ENCODE measurements around the gene CKAP5.
"Not testable (repeated sequence)": the region's sequence is repeated elsewhere in the genome, so short reads cannot be mapped to it uniquely, and the experiment has no call there.

CKAP5 gene

GRCh38 chr11:46721286-46721685, 124.8 kb downstream of the CKAP5 start:
- no peaks in the 10 kb centered on the region for H3K9me3 ChIP-seq (ENCODE audit: control insufficient read depth, low read length)
- peaks cover 21% of the 10 kb centered on the region for H3K4me1 ChIP-seq (ENCODE audit: control insufficient read depth, insufficient read depth, low read length)
- no peaks in the 10 kb centered on the region for H3K27me3 ChIP-seq (ENCODE audit: control insufficient read depth, insufficient read depth, low read length)
- no peak overlapping the region for H3K4me3 ChIP-seq (ENCODE audit: low read length)
- no peak overlapping the region for H3K9ac ChIP-seq (ENCODE audit: low read length)
- H3K36me3 ChIP-seq (ENCODE audit: control insufficient read depth, insufficient read depth, low read length) = no peaks in the 10 kb centered on the region

- no peak overlapping the region for H3K4me3 ChIP-seq (ENCODE audit: low read length)
- H3K4me1 ChIP-seq (ENCODE audit: control insufficient read depth, insufficient read depth, low read length) = peaks cover 21% of the 10 kb centered on the region
- H3K36me3 ChIP-seq (ENCODE audit: control insufficient read depth, insufficient read depth, low read length) = no peaks in the 10 kb centered on the region
- no peak overlapping the region for H3K9ac ChIP-seq (ENCODE audit: low read length)
- H3K27me3 ChIP-seq (ENCODE audit: control insufficient read depth, insufficient read depth, low read length) = no peaks in the 10 kb centered on the region
- no peaks in the 10 kb centered on the region for H3K9me3 ChIP-seq (ENCODE audit: control insufficient read depth, low read length)
These were observed 126.4 kb downstream of the CKAP5 start for GRCh38 chr11:46719543-46720218.

GRCh38 chr11:46719048-46719542, 127.0 kb downstream of the CKAP5 start, which contains the start of gene F2:
Gene F2, plus strand, starts transcription at chr11:46719213. Its CDS starts 23 bp downstream, at chr11:46719236.
- H3K4me1 ChIP-seq (ENCODE audit: control insufficient read depth, insufficient read depth, low read length) = peaks cover 21% of the 10 kb centered on the region
- H3K4me3 ChIP-seq (ENCODE audit: low read length) = no peak within 1 kb of the TSS
- H3K9me3 ChIP-seq (ENCODE audit: control insufficient read depth, low read length) = no peaks in the 10 kb centered on the region
- H3K36me3 ChIP-seq (ENCODE audit: control insufficient read depth, insufficient read depth, low read length) = no peaks in the 10 kb centered on the region
- H3K9ac ChIP-seq (ENCODE audit: low read length) = peak within 1 kb of the TSS; percentile 31
- no peaks in the 10 kb centered on the region for H3K27me3 ChIP-seq (ENCODE audit: control insufficient read depth, insufficient read depth, low read length)

GRCh38 chr11:46718155-46719019, 127.7 kb downstream of the CKAP5 start:
- peak overlapping the region; percentile 31 for H3K9ac ChIP-seq (ENCODE audit: low read length)

DNA sequence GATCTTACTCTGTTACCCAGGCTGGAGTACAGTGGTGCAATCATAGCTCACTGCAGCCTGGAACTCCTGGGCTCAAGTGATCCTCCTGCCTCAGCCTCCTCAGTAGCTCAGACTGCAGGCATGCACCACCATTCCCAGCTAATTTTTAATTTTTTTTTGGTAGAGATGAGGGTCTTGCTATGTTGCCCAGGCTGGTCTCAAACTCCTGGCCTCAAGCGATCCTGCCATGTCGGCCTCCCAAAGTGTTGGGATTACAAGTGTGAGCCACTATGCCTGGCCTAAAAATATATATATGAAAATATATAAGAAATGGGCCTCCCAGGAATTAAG, 128.3 kb downstream of the CKAP5 start:
- not testable (repeated sequence) for H3K27me3 ChIP-seq (ENCODE audit: control insufficient read depth, insufficient read depth, low read length); H3K9ac ChIP-seq (ENCODE audit: low read length); H3K9me3 ChIP-seq (ENCODE audit: control insufficient read depth, low read length); H3K4me3 ChIP-seq (ENCODE audit: low read length); H3K36me3 ChIP-seq (ENCODE audit: control insufficient read depth, insufficient read depth, low read length)
- H3K4me1 ChIP-seq (ENCODE audit: control insufficient read depth, insufficient read depth, low read length) = peaks cover 21% of the 10 kb centered on the region

More at GRCh38 chr11:46718155-46719019, 127.7 kb downstream of the CKAP5 start:
- no peaks in the 10 kb centered on the region for H3K27me3 ChIP-seq (ENCODE audit: control insufficient read depth, insufficient read depth, low read length)
- peaks cover 21% of the 10 kb centered on the region for H3K4me1 ChIP-seq (ENCODE audit: control insufficient read depth, insufficient read depth, low read length)
- no peaks in the 10 kb centered on the region for H3K36me3 ChIP-seq (ENCODE audit: control insufficient read depth, insufficient read depth, low read length)
- H3K4me3 ChIP-seq (ENCODE audit: low read length) = no peak overlapping the region
- no peaks in the 10 kb centered on the region for H3K9me3 ChIP-seq (ENCODE audit: control insufficient read depth, low read length)

GRCh38 chr11:46712874-46713576, 133.1 kb downstream of the CKAP5 start:
- H3K4me3 ChIP-seq (ENCODE audit: low read length) = no peak overlapping the region
- peaks cover 4% of the 10 kb centered on the region for H3K4me1 ChIP-seq (ENCODE audit: control insufficient read depth, insufficient read depth, low read length)
- no peaks in the 10 kb centered on the region for H3K27me3 ChIP-seq (ENCODE audit: control insufficient read depth, insufficient read depth, low read length)
- no peaks in the 10 kb centered on the region for H3K9me3 ChIP-seq (ENCODE audit: control insufficient read depth, low read length)
- H3K36me3 ChIP-seq (ENCODE audit: control insufficient read depth, insufficient read depth, low read length) = no peaks in the 10 kb centered on the region
- no peak overlapping the region for H3K9ac ChIP-seq (ENCODE audit: low read length)

- no peak overlapping the region for H3K4me3 ChIP-seq (ENCODE audit: low read length)
- no peaks in the 10 kb centered on the region for H3K27me3 ChIP-seq (ENCODE audit: control insufficient read depth, insufficient read depth, low read length)
- H3K9ac ChIP-seq (ENCODE audit: low read length) = no peak overlapping the region
- no peaks in the 10 kb centered on the region for H3K4me1 ChIP-seq (ENCODE audit: control insufficient read depth, insufficient read depth, low read length)
- H3K36me3 ChIP-seq (ENCODE audit: control insufficient read depth, insufficient read depth, low read length) = peaks cover 8% of the 10 kb centered on the region
- no peaks in the 10 kb centered on the region for H3K9me3 ChIP-seq (ENCODE audit: control insufficient read depth, low read length)
These were observed 134.8 kb downstream of the CKAP5 start for GRCh38 chr11:46711303-46711702.

- no peak overlapping the region for H3K9ac ChIP-seq (ENCODE audit: low read length)
- no peaks in the 10 kb centered on the region for H3K9me3 ChIP-seq (ENCODE audit: control insufficient read depth, low read length)
- H3K27me3 ChIP-seq (ENCODE audit: control insufficient read depth, insufficient read depth, low read length) = no peaks in the 10 kb centered on the region
- H3K4me1 ChIP-seq (ENCODE audit: control insufficient read depth, insufficient read depth, low read length) = no peaks in the 10 kb centered on the region
- H3K36me3 ChIP-seq (ENCODE audit: control insufficient read depth, insufficient read depth, low read length) = peaks cover 9% of the 10 kb centered on the region
- H3K4me3 ChIP-seq (ENCODE audit: low read length) = no peak overlapping the region
These were observed 135.2 kb downstream of the CKAP5 start for GRCh38 chr11:46710821-46711269.

DNA sequence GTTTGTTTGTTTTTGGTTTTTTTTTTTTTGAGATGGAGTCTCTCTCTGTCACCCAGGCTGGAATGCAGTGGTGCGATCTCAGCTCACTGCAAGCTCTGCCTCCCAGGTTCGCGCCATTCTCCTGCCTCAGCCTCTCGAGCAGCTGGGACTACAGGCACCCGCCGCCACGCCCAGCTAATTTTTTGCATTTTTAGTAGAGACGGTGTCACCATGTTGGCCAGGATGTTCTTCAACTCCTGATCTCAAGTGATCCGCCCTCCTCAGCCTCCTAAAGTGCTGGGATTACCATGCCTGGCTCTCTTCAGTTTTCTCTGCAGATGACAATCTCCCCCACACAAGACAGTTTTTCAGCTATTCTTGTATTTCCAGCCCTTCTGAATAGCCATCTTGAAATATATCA, 136.7 kb downstream of the CKAP5 start:
- H3K9me3 ChIP-seq (ENCODE audit: control insufficient read depth, low read length); H3K9ac ChIP-seq (ENCODE audit: low read length); H3K4me3 ChIP-seq (ENCODE audit: low read length); H3K27me3 ChIP-seq (ENCODE audit: control insufficient read depth, insufficient read depth, low read length); H3K4me1 ChIP-seq (ENCODE audit: control insufficient read depth, insufficient read depth, low read length): not testable (repeated sequence)
- peaks cover 19% of the 10 kb centered on the region for H3K36me3 ChIP-seq (ENCODE audit: control insufficient read depth, insufficient read depth, low read length)

- peaks cover 34% of the 10 kb centered on the region for H3K36me3 ChIP-seq (ENCODE audit: control insufficient read depth, insufficient read depth, low read length)
- no peaks in the 10 kb centered on the region for H3K27me3 ChIP-seq (ENCODE audit: control insufficient read depth, insufficient read depth, low read length)
- H3K4me1 ChIP-seq (ENCODE audit: control insufficient read depth, insufficient read depth, low read length) = no peaks in the 10 kb centered on the region
- H3K4me3 ChIP-seq (ENCODE audit: low read length) = no peak overlapping the region
- H3K9me3 ChIP-seq (ENCODE audit: control insufficient read depth, low read length) = no peaks in the 10 kb centered on the region
- H3K9ac ChIP-seq (ENCODE audit: low read length) = no peak overlapping the region
These were observed 139.2 kb downstream of the CKAP5 start for GRCh38 chr11:46706886-46707285.

- no peak overlapping the region for H3K4me3 ChIP-seq (ENCODE audit: low read length)
- no peak overlapping the region for H3K9ac ChIP-seq (ENCODE audit: low read length)
- H3K27me3 ChIP-seq (ENCODE audit: control insufficient read depth, insufficient read depth, low read length) = no peaks in the 10 kb centered on the region
- H3K36me3 ChIP-seq (ENCODE audit: control insufficient read depth, insufficient read depth, low read length) = peaks cover 34% of the 10 kb centered on the region
- H3K4me1 ChIP-seq (ENCODE audit: control insufficient read depth, insufficient read depth, low read length) = peaks cover 4% of the 10 kb centered on the region
- no peaks in the 10 kb centered on the region for H3K9me3 ChIP-seq (ENCODE audit: control insufficient read depth, low read length)
These were observed 140.9 kb downstream of the CKAP5 start for GRCh38 chr11:46705070-46705688.
